ENCODE measurements around the gene RAD51AP1.

DNA sequence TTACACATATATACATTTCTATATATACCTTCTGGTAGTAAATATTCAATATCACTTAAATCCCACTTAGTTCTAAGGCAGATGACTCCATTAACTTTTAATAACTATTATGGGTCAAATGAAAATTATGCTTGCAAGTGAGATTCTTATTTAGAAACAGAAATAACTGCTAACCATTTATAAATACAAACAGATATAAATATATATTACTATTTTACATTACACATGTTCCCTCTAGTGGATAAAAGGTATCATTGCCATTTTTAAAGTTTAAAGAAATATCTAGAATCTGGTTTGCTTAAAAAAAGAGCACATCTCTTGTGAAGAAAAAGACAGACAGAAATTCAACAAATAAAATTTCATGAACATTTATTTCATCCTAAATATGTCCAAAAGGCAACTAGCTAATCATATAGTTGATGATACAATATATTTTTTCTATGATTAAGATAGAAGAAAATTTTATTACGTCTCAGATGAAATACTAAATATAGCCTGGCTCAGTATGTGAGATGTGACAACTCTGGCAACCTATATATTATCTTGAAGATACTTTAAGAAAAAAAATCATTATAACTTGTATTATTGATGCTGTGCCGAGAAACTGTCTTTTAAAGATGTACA, 11.7 kb upstream of the RAD51AP1 start:
- TF ChIP-seq, protein P1, sequence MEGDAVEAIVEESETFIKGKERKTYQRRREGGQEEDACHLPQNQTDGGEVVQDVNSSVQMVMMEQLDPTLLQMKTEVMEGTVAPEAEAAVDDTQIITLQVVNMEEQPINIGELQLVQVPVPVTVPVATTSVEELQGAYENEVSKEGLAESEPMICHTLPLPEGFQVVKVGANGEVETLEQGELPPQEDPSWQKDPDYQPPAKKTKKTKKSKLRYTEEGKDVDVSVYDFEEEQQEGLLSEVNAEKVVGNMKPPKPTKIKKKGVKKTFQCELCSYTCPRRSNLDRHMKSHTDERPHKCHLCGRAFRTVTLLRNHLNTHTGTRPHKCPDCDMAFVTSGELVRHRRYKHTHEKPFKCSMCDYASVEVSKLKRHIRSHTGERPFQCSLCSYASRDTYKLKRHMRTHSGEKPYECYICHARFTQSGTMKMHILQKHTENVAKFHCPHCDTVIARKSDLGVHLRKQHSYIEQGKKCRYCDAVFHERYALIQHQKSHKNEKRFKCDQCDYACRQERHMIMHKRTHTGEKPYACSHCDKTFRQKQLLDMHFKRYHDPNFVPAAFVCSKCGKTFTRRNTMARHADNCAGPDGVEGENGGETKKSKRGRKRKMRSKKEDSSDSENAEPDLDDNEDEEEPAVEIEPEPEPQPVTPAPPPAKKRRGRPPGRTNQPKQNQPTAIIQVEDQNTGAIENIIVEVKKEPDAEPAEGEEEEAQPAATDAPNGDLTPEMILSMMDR (IDR thresholded peaks at IDR 0.05; ENCODE audit: insufficient read depth, low read length), result no peak
- TF ChIP-seq POLR2AphosphoS5 (IDR thresholded peaks at IDR 0.05; ENCODE audit: low read depth), result no peak

Data from HL-60 (cell line).